Astrocyte of the hippocampus (primary cell): Measurements from ENCODE around the gene ZP3.
A peak's percentile ranks its signal among the peaks of the same experiment; 100 is the strongest.
"Not testable (repeated sequence)": the region's sequence is repeated elsewhere in the genome, so short reads cannot be mapped to it uniquely, and the experiment has no call there.

ENCODE experiments used
- DNase-seq: peaks from one replicate; pipeline ENCODE4 v3.0.0; 2011; ENCODE audit warnings: low read depth, low spot score

ZP3 gene

DNA sequence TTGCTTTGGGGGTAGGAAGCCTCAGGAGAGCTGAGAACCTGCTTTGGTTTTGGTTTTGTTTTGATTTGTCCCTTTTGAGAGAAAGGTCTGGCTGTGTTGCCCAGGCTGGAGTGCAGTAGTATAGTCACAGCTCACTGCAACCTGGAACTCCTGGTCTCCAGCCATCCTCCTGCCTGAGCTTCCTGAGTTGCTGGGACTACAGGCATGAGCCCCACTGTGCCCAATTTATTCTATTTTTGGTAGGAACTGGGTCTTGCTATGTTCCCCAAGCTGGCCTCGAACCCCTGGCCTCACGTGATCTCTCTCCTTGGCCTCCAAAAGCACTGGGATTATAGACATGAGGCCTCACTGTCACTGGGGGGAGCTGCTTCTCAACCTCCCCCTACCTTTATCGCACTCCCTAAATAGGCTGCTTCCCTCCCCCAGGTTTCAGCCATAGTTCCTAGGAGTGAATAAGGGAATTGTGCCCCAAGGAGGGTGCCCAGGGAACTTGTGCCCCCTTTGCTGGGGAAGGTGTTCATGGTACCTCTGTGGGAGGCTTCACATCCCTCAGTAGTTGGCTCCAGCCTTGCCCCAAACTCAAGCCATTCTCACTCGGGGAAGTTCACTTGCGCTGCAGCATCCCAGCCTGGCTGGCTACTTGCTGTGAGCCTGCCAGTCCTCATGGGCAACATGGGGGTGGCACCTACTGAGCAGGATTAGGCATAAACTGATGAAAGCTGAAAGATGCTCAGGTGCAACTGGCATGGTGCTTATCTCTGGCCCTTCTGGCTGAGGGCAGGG, 18.1 kb downstream of the ZP3 start:
- DNase-seq: not testable (repeated sequence)

DNA sequence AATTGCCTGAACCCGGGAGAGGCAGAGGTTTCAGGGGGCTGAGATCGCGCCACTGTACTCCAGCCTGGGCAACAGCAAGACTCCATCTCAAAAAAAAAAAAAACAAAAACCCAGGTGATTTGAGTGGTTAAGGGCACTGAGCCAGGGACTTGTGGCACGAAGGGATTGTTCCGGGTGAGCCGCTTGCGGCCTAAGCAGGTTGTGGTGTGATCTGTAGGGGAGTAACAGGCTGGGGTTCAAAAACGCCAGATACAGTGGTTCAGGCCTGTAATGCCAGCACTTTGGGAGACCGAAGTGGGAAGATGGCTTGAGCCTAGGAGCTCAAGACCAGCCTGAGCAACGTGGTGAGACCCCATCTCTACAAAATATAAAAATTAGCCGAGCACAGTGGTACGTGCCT, 19.1 kb downstream of the ZP3 start:
- DNase-seq: not testable (repeated sequence)

GRCh38 chr7:76445577-76446008, 20.8 kb downstream of the ZP3 start:
- DNase-seq: peak; percentile 36

- not testable (repeated sequence) for DNase-seq
Observed at GRCh38 chr7:76457017-76457416, 32.3 kb downstream of the ZP3 start.

- not testable (repeated sequence) for DNase-seq
Observed at GRCh38 chr7:76458504-76458903, 33.8 kb downstream of the ZP3 start.

DNA sequence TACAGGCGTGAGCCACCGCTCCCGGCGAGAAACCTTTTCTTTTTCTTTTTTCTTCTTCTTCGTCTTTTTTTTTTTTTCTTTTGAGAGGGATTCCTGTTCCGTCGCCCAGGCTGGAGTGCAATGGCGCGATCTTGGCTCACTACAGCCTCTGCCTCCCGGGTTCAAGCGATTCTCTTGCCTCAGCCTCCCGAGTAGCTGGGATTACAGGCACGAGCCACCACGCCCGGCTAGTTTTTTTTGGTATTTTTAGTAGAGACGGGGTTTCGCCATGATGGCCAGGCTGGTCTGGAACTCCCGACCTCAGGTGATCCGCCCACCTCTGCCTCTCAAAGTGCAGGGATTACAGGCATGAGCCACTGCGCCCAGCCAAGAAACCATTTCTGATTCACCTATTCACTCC, 36.0 kb downstream of the ZP3 start:
- not testable (repeated sequence) for DNase-seq

DNA sequence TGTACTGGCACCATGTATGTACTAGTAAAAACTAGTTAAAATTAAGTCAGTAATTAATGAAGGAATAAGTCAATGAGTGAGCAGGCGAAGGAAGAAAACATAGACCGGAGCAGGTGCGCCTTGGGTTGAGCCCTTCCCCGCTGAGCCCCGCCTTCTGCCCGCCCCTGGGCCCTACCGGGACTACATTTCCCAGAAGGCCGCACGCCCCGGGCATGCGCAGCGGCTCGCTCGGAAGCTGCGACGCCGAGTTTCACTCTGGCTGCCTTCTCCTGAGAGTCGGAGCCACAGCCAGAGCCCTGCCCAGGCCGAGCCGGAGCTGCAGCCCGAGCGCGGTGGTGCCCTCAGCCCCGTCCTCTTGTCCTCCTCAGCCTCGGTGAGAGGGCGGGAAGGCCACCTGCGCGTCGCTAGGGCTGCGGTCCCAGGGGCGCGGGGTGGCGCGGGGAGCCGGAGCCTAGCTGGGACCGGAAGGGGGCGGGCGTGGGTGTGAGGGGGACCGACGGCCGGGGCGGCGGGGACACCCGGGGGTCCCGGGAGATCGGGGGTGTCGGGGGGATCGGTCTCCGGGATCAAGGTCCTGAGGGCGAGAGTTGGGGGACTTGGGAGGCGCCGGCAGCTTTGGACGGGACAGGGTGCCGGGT, 36.8 kb downstream of the ZP3 start, which contains the start of gene DTX2:
TSS of gene DTX2 (plus strand) at position 246 of the 638 bp plus-strand sequence. CDS start 18,801 bp downstream, outside the sequence.
- not testable (repeated sequence) for DNase-seq

- DNase-seq: not testable (repeated sequence)
Observed at GRCh38 chr7:76462271-76462882, 37.6 kb downstream of the ZP3 start.

GRCh38 chr7:76464959-76465358, 40.2 kb downstream of the ZP3 start:
- DNase-seq: not testable (repeated sequence)

- not testable (repeated sequence) for DNase-seq
Observed at GRCh38 chr7:76465950-76466349, 41.2 kb downstream of the ZP3 start.

GRCh38 chr7:76467743-76468404, 43.1 kb downstream of the ZP3 start:
- not testable (repeated sequence) for DNase-seq

DNA sequence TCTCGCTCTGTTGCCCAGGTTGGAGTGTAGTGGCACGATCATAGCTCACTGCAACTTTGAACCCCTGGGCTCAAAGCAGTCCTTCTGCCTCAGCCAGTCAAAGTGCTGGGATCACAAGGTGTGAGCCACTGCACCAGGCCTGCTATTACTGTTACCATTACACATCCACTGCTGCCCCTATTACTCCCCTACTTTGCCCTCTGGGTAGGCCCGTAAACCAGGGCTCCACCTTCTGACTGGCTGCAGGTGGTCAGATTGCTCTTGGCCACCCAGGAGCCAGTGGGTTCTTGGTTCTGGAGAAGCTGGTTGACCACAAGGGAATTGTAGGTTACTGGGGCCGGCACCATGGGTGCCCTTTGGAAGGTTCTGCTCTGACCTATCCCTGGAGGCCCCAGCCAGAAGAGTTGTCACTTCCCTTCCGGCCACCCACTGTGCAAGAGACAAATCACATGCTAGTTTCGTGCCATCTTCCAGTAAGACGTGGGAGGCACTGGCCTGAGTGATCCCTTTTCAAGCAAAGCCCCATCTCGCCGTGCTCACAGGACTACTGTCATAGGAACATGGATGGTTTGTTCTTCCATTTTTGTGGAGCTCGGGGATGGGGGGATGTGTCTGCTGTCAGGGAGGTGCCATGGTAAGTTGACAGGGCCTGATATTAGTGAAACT, 46.9 kb downstream of the ZP3 start:
- not testable (repeated sequence) for DNase-seq

- DNase-seq: not testable (repeated sequence)
Observed at GRCh38 chr7:76473097-76473496, 48.3 kb downstream of the ZP3 start.

DNA sequence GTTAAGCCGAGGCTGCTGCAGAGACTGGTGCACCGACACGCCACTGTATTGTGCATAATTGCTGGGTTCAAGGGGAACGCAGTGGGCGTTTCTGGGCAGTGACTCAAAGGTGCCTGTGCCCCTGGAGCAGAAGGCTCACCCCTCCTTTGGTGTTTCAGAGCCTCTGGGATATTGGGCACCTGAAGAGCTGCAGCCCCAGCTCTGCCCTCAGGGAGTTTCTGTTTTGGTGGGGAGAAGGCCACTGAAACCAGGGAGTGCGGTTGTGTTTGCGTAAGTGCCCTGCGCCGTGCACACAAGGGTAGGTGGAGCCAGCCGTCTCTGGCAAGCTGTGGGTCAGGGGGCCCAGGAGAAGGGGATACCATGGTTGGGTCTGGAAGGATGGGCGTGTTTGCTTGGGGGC, 51.5 kb downstream of the ZP3 start:
- not testable (repeated sequence) for DNase-seq

GRCh38 chr7:76476742-76477474, 52.2 kb downstream of the ZP3 start:
- not testable (repeated sequence) for DNase-seq

GRCh38 chr7:76479628-76480027, 54.9 kb downstream of the ZP3 start:
- DNase-seq: not testable (repeated sequence)

DNA sequence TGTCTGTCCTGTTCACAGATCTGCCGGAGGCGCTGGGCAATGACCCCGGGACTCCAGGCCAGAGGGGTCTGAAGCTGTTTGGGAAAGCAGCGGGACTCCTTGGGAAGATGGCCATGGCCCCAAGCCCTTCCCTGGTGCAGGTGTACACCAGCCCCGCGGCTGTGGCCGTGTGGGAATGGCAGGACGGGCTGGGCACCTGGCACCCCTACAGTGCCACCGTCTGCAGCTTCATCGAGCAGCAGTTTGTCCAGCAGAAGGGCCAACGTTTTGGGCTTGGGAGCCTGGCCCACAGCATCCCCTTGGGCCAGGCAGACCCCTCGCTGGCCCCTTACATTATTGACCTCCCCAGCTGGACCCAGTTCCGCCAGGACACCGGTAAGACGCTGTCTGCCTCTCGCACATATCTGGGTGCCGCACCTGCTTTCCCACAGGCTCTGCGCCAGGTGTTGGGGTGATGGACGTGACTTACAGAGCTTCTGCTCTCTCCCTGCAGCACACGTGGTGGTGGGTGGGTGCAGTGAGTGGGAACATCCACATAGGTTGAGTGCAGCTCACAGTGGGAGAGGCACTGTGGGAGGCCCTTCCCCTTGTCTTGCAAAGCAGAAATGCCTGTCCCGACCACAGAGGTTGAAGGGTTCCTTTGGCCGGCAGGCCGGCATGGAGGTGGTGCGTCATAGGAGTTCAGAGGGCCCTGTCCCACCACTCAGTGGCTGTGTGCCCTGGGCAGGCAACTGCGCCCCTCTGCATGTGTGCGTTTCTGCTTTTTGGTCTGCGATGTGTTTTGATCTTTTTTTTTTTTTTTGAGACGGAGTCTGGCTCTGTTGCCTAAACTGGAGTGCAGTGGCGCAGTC, 55.9 kb downstream of the ZP3 start:
- DNase-seq: not testable (repeated sequence)

GRCh38 chr7:76482660-76483059, 57.9 kb downstream of the ZP3 start:
- not testable (repeated sequence) for DNase-seq

DNA sequence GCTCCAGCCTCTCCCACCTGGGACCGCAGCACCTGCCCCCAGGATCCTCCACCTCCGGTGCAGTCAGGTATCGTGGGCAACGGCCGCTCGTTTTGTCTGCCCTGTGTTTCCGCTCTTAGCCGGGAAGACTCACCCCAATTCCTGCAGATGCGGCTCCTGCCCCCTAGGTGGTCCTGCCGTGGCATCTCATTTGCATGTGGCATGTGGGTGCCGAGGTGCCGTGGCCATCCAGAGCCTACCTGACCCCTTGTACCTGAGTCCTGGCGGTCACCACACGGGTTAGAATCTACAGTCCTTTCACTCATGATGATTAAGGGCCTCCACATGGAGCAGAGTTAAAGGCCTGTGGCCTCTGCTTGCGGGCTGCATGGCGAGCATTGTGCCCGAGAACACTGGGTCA, 58.3 kb downstream of the ZP3 start:
- not testable (repeated sequence) for DNase-seq

- not testable (repeated sequence) for DNase-seq
Observed at GRCh38 chr7:76484456-76484855, 59.7 kb downstream of the ZP3 start.
